GM21515 (cell line): ENCODE results near the gene GFM2.
"Not testable (repeated sequence)": the region's sequence is repeated elsewhere in the genome, so short reads cannot be mapped to it uniquely, and the experiment has no call there.

Experiments used
- ATAC-seq: cut with Tn5 transposase; IDR thresholded peaks from one replicate; pipeline ENCODE4 v1.9.1; 2021; ENCODE audit not compliant: unreplicated experiment

GFM2 gene

GRCh38 chr5:74766849-74767578, at the start of gene GFM2, which contains the start of gene NSA2:
GFM2 (minus strand) TSS chr5:74767117; CDS start chr5:74763742, 3,375 bp downstream.
NSA2 (plus strand) TSS chr5:74767249; CDS start chr5:74767361, 112 bp downstream.
- ATAC-seq, result peak; percentile 87

- ATAC-seq, result no peak
Observed at GRCh38 chr5:74810915-74811314, 44.0 kb upstream of the GFM2 start.

- ATAC-seq, result no peak
Observed at GRCh38 chr5:74801941-74802340, 35.0 kb upstream of the GFM2 start.

GRCh38 chr5:74801197-74801596, 34.3 kb upstream of the GFM2 start:
- ATAC-seq, result no peak

GRCh38 chr5:74798977-74799911, 32.3 kb upstream of the GFM2 start:
- no peak for ATAC-seq

- ATAC-seq, result not testable (repeated sequence)
Observed at GRCh38 chr5:74791669-74792068, 24.8 kb upstream of the GFM2 start.

- ATAC-seq, result no peak
Observed at GRCh38 chr5:74787424-74787823, 20.5 kb upstream of the GFM2 start.

- no peak for ATAC-seq
Observed at GRCh38 chr5:74786851-74787250, 19.9 kb upstream of the GFM2 start.

GRCh38 chr5:74778609-74779008, 11.7 kb upstream of the GFM2 start:
- ATAC-seq, result no peak

GRCh38 chr5:74772359-74772758, 5.4 kb upstream of the GFM2 start:
- no peak for ATAC-seq

GRCh38 chr5:74767579-74767913, 629 bp upstream of the GFM2 start:
- ATAC-seq, result peak; percentile 22

GRCh38 chr5:74766418-74766848, 484 bp downstream of the GFM2 start:
- peak; percentile 38 for ATAC-seq

GRCh38 chr5:74765929-74766328, 988 bp downstream of the GFM2 start:
- no peak for ATAC-seq

GRCh38 chr5:74765201-74765600, 1.7 kb downstream of the GFM2 start:
- no peak for ATAC-seq

- ATAC-seq, result no peak
Observed at GRCh38 chr5:74763504-74763903, 3.4 kb downstream of the GFM2 start.

- ATAC-seq, result no peak
Observed at GRCh38 chr5:74762599-74762998, 4.3 kb downstream of the GFM2 start.

GRCh38 chr5:74761241-74761640, 5.7 kb downstream of the GFM2 start:
- ATAC-seq, result no peak

- ATAC-seq, result not testable (repeated sequence)
Observed at GRCh38 chr5:74748742-74749141, 18.2 kb downstream of the GFM2 start.

- no peak for ATAC-seq
Observed at GRCh38 chr5:74738406-74738805, 28.5 kb downstream of the GFM2 start.

GRCh38 chr5:74736759-74737158, 30.2 kb downstream of the GFM2 start:
- no peak for ATAC-seq

- no peak for ATAC-seq
Observed at GRCh38 chr5:74725331-74725730, 41.6 kb downstream of the GFM2 start.

- ATAC-seq, result no peak
Observed at GRCh38 chr5:74722271-74722670, 44.6 kb downstream of the GFM2 start.
